ENCODE results near the gene CLDN7.

DNA sequence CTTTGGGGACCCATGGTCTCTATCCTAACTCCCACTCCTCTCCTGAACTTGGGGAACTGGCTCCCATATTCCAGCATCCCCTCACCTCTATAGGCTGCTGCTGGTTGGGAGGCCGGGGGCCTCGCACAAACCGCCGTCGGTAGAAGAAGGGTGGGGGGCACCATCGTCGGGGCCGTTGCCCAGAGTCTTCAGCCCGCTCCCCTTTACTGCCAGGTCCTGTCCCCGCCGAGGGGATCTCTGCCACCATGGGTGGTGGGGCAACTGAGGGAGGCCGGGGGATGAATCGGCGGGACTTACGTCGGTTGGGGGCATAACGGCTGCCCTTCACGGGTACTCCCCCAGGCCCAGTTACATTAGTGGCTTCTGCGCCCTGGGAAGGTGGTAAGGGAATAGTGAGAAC, 27.9 kb upstream of the CLDN7 start:
- TF ChIP-seq EZH2 (IDR thresholded peaks at IDR 0.05; ENCODE audit: borderline replicate concordance, low read length) = no peak
- TF ChIP-seq, protein P1, sequence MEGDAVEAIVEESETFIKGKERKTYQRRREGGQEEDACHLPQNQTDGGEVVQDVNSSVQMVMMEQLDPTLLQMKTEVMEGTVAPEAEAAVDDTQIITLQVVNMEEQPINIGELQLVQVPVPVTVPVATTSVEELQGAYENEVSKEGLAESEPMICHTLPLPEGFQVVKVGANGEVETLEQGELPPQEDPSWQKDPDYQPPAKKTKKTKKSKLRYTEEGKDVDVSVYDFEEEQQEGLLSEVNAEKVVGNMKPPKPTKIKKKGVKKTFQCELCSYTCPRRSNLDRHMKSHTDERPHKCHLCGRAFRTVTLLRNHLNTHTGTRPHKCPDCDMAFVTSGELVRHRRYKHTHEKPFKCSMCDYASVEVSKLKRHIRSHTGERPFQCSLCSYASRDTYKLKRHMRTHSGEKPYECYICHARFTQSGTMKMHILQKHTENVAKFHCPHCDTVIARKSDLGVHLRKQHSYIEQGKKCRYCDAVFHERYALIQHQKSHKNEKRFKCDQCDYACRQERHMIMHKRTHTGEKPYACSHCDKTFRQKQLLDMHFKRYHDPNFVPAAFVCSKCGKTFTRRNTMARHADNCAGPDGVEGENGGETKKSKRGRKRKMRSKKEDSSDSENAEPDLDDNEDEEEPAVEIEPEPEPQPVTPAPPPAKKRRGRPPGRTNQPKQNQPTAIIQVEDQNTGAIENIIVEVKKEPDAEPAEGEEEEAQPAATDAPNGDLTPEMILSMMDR (IDR thresholded peaks at IDR 0.05; ENCODE audit: low read length) = no peak
